22Rv1 (cell line): ENCODE data around the gene SLC17A3.

Source experiments
- CTCF ChIP-seq: fragments of 450-650 bp; IDR thresholded peaks from 2 replicates; pipeline ENCODE4 v1.5.1; 2017; ENCODE audit warnings: mild to moderate bottlenecking
- ZFX ChIP-seq: fragments of 450-650 bp; IDR thresholded peaks from 2 replicates; pipeline ENCODE4 v1.6.1; 2017; ENCODE audit warnings: antibody characterized with exemption, borderline replicate concordance

DNA sequence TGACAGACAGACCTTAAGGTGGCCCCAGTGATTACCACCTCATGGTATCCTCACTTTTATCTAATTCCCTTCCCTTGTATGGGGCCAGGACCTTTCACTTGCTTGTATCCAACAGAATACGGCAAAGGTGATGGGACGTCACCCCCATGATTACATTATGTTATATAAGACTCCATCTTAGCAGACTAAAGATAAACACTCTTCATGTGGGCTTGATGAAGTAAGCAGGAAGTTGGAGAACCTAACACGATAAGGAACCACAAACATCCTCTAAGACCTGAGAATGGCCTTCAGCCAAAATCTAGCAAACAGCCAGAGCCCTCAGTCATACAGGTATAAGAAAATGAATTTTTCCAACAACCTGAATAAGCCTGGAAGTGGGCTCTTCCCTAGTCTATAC is 8.0 kb downstream of the SLC17A3 start:
- TF ChIP-seq CTCF (no peak), ZFX (no peak)
